NK-92 (cell line): ENCODE data around the gene HORMAD1.
"Not testable (repeated sequence)": the region's sequence is repeated elsewhere in the genome, so short reads cannot be mapped to it uniquely, and the experiment has no call there.

ENCODE experiments used
- DNase-seq: peaks from one replicate; lab custom pipeline; 2025; ENCODE audit not compliant: unreplicated experiment; lab: John Stamatoyannopoulos, UW

The HORMAD1 gene

DNA sequence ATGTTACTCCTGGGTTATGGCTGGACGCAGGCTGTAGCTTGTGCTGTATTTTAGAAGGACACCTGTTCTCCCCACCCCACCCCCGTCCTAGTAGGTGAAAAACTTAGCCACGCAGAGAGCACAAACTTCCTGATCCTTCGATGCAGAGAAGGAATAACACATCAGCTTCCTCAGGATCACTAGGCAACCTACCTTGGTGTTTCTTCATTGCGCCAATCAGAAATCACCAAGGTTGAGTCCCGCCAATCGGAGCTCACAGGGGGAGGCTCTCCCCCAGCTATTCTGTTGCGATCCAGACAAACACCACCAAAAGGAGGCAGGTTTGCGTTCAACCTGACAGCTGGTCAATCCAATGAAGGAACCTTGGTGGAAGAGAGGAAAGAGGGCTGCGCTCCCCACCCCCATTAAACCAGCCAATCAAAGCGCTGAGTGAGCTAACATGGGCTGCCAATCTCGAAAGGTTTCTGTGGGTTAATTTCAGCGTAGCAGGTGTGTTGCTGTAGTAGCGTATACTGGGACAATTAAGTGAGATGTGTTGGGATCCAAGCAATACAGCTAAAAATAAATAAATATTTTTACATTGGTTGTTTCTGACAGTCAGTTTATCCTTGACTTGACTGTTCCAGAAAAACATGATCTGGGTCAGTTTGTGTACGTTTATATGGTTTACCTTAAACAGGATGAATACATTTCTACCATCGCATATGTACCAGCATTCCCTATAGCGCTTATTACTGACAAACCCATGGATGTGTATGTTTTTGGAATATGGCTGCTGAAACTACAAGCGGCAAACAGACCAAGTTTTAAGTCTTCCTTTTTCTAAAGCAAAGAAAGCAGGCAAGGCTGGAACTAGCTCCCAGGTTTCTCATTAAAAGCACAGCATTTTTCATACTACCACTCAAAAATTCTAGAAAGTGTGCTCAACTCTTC lies 23.4 kb downstream of the HORMAD1 start, which contains the start of gene GOLPH3L:
GOLPH3L (minus strand) TSS at position 160 of the 933 bp plus-strand sequence. CDS start 2,316 bp downstream, outside the sequence.
- peak; percentile 65 for DNase-seq

- no peak for DNase-seq
Observed at GRCh38 chr1:150696590-150696989, 24.1 kb downstream of the HORMAD1 start.

- no peak for DNase-seq
Observed at GRCh38 chr1:150696162-150696561, 24.5 kb downstream of the HORMAD1 start.

DNA sequence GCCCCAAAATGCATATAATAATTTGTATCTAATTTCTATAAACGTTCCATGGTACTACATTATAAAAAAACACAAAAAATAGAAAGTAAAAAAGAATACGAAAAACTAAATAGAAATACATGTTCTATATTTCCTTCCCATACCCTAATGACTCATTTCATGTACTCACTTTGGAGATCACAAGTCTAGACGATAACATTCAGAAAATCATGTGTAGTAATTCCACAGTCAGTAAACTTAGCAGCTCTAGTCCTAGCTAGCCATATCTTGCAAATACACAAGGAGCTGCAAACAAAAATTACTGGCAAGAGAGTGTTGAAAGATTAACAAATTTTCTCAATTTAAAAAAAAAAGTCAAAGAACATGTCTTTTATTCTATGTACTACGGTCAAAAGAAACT lies 25.1 kb downstream of the HORMAD1 start:
- no peak for DNase-seq

- no peak for DNase-seq
Observed at GRCh38 chr1:150692720-150693119, 28.0 kb downstream of the HORMAD1 start.

DNA sequence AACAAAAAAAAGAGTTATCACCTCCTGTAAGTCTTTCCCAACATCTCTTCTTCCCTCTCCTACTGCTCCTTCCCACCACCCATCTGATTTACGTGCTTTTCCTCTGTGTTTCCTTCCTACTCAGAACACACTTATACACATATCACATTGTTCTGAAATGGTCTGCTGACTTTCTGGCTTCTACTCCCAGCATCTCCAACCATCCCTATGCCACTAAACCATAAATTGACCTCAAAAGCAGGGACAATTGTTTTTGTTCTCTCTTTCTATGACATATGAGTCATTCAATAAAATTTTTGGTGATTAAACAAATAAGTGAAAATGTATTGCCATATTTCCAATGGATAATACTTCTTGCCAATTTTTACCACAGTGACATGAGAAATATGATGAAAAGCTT lies 31.9 kb downstream of the HORMAD1 start:
- DNase-seq, result no peak

- DNase-seq, result no peak
Observed at GRCh38 chr1:150686275-150686674, 34.4 kb downstream of the HORMAD1 start.

DNA sequence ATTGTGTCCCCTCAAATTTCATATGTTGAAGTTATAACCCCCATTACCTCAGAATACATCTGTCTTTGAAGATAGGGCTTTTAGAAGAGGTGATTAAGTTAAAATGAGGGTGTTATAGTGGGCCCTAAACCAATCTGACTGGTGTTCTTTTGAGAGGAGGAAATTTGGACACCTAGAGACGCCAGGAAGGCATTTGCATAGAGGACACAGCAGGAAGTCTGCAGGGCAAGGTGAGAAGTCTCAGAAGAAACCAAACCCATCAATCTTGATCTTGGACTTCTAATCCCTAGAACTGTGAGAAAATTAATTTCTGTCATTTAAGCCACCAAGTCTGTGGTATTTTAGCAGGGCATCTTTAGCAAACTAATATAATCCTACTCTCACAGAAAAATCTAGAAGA lies 36.8 kb downstream of the HORMAD1 start:
- no peak for DNase-seq

DNA sequence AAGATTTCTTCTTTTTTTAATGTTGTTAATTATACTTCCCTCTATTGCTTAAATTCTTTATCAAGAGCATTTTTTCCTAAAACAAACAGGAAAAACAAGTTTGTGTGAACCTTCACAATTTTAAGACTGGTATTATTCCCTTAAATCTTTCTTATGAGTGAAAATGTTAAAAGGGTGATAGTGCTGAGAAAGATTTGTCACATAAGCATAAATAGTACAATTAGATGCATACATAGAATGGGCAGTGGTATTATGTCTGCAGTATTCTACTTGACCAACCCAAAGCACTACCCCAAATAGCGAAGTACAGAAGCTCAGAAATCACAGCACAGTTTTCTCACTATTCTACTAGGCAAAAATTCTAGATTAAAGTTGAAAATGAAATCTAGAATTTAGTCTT lies 41.7 kb downstream of the HORMAD1 start:
- no peak for DNase-seq

GRCh38 chr1:150674881-150675280 lies 45.8 kb downstream of the HORMAD1 start:
- no peak for DNase-seq

DNA sequence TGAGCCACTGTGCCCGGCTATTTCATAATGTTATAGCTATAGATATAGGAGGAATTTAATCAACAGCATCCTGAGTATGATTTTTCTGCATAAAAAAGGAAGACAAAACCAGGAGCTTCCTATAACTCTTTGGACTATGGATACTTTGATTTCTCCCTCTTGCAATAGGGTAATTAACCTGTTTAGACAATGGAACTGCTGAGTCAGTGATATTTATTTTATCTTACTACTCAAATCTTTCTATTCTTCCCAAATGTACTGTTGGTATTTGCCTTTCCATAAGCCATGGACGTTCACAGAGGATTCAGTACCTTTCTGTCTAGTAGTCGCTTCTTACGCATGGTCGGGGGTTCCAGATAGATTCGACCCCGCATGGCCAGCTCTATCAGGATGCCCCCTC lies 57.4 kb downstream of the HORMAD1 start:
- DNase-seq, result no peak

GRCh38 chr1:150662811-150663210 lies 57.9 kb downstream of the HORMAD1 start:
- DNase-seq, result no peak

DNA sequence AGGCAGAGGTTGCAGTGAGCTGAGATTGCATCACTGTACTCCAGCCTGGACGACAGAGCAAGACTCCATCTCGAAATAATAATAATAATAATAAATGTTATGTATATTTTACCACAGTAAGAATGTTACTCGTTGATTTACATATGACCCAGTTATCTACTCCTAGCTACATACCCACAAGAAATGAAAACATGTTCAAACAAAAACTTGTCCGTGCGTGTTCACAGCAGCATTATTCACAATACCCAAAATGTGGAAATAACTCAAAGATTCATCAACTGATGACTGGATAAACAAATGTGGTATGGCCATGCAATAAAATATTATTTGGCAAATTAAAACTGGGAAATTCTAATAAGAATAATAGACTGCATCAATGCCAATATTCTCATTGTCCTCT lies 59.5 kb downstream of the HORMAD1 start:
- DNase-seq, result no peak

DNA sequence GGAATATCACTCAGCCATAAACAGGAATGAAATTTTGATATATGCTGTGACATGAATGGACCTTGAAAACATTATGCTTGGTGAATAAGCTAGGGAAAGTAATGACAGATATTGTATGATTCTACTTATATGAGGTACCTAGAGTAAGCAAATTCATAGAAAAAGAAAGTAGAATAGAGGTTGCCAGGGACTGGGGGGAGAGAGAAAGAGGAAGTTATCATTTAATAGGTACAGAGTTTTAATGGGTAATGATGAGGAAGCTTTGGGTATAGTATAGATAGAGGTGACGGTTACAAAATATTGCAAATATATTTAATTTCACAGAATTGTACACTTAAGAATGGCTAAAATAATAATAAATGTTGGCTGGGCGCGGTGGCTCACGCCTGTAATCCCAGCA lies 60.1 kb downstream of the HORMAD1 start:
- DNase-seq, result no peak

- not testable (repeated sequence) for DNase-seq
Observed at GRCh38 chr1:150657064-150657463, 63.6 kb downstream of the HORMAD1 start.

- not testable (repeated sequence) for DNase-seq
Observed at GRCh38 chr1:150654635-150655034, 66.1 kb downstream of the HORMAD1 start.

DNA sequence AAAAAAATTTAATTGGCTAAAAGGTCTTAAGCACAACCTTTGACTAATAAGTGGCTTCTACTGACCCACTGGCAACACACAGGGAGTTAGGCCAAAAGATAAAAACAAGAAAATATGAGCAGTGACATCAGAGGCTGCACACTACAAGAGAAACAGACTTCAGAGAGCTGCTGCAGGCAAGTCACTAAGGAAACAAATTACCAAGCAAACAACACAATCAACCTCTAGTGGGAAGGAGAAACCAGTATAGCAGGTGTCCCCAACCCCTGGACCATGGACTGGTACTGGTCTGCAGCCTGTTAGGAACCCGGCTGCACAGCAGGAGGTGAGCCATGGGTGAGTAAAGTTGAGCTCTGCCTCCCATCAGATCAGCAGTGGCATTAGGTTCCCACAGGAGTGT lies 70.5 kb downstream of the HORMAD1 start:
- DNase-seq, result no peak

- DNase-seq, result no peak
Observed at GRCh38 chr1:150649441-150650075, 71.1 kb downstream of the HORMAD1 start.
